ENCODE measurements around the gene SLC29A1.

SLC29A1 gene

DNA sequence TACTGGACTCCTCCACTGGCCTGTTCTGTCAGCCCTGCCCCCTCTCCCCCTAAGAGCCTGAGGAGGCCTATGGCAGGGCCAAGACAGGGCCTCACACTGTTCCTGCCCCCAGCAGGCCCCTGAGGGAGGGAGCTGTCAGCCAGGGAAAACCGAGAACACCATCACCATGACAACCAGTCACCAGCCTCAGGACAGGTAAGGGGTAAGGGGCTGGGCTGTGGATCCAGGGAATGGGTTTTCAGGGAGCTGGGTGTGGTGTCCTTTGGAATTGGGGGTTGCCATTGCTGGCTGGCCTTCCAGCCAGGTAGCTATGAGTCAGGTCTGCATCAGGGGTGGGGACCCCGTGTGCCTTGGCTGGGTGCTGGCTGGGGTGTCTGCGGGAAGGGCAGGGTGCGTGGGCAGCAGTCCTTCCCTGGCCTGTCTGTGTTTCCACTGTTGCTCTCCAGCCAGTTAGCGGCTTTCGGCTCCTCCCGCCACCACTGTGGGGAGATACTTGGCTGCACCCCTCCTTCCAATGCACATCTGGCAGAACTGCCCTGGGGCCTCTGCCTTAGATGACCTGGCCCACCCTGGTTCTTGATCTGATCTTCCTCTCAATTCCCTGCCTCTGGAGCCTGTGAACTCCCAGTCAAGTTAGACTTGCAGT lies 3.9 kb downstream of the SLC29A1 start:
- no peaks in the 10 kb centered on the region for H3K36me3 ChIP-seq (ENCODE audit: low read length)
- no peaks in the 10 kb centered on the region for H4K20me1 ChIP-seq (ENCODE audit: low read depth, low read length)
- H3K9me3 ChIP-seq (ENCODE audit: insufficient read depth, low read length): no peaks in the 10 kb centered on the region
- peaks cover 44% of the 10 kb centered on the region for H3K79me2 ChIP-seq (ENCODE audit: insufficient read depth, low read length)
- H3K9me2 ChIP-seq (replicated peaks; ENCODE audit: insufficient read depth, low read length): no peaks in the 10 kb centered on the region
- no peak overlapping the region for H3K4me3 ChIP-seq (ENCODE audit: insufficient read depth, low read length, poor library complexity, severe bottlenecking)
- no peaks in the 10 kb centered on the region for H3F3A ChIP-seq (ENCODE audit: insufficient read depth)
- H3K9ac ChIP-seq (ENCODE audit: low read length): no peak overlapping the region
- no peak overlapping the region for H3K27ac ChIP-seq (ENCODE audit: low read depth, low read length)
- no peaks in the 10 kb centered on the region for H3K27me3 ChIP-seq (ENCODE audit: low read length)
- no peak overlapping the region for H3K4me2 ChIP-seq (ENCODE audit: low read depth, low read length, poor library complexity, severe bottlenecking)
- no peak overlapping the region for H2AFZ ChIP-seq (ENCODE audit: low read depth, low read length, severe bottlenecking)
- TF ChIP-seq EZH2phosphoT487 (conservative IDR thresholded peaks at IDR 0.05; ENCODE audit: low read length): no peak
- TF ChIP-seq, protein P1, sequence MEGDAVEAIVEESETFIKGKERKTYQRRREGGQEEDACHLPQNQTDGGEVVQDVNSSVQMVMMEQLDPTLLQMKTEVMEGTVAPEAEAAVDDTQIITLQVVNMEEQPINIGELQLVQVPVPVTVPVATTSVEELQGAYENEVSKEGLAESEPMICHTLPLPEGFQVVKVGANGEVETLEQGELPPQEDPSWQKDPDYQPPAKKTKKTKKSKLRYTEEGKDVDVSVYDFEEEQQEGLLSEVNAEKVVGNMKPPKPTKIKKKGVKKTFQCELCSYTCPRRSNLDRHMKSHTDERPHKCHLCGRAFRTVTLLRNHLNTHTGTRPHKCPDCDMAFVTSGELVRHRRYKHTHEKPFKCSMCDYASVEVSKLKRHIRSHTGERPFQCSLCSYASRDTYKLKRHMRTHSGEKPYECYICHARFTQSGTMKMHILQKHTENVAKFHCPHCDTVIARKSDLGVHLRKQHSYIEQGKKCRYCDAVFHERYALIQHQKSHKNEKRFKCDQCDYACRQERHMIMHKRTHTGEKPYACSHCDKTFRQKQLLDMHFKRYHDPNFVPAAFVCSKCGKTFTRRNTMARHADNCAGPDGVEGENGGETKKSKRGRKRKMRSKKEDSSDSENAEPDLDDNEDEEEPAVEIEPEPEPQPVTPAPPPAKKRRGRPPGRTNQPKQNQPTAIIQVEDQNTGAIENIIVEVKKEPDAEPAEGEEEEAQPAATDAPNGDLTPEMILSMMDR (IDR thresholded peaks at IDR 0.05; ENCODE audit: insufficient read depth, low read length, poor library complexity, severe bottlenecking): no peak

DNA sequence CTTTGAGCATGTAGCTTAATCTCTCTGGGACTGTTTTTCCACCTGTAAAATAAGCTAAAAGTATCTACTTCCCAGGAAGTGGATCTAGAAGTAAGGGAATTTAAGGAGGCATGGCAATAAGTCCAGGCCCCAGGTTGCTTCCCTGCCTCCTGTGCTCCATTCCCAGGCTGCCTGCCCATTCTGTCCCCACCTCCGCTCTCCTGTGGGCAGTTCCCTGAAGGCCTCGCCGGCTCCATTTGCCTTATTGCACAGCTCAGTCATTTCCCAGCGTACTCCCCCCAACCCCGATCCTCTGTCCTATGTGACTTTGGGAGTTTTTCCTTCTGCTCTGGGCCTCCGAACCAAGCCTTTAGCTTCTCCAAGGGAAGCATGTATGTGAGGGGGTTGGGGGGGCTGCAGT lies 4.6 kb downstream of the SLC29A1 start:
- TF ChIP-seq, protein P1 (IDR thresholded peaks at IDR 0.05; ENCODE audit: insufficient read depth, low read length, poor library complexity, severe bottlenecking): no peak
- no peak for TF ChIP-seq EZH2phosphoT487 (conservative IDR thresholded peaks at IDR 0.05; ENCODE audit: low read length)
- Histone ChIP-seq H3K27ac (ENCODE audit: low read depth, low read length) (no peak overlapping the region), H2AFZ (ENCODE audit: low read depth, low read length, severe bottlenecking) (no peak overlapping the region), H3F3A (ENCODE audit: insufficient read depth) (no peaks in the 10 kb centered on the region), H4K20me1 (ENCODE audit: low read depth, low read length) (no peaks in the 10 kb centered on the region), H3K9me2 (replicated peaks; ENCODE audit: insufficient read depth, low read length) (no peaks in the 10 kb centered on the region), H3K9me3 (ENCODE audit: insufficient read depth, low read length) (no peaks in the 10 kb centered on the region), H3K79me2 (ENCODE audit: insufficient read depth, low read length) (peaks cover 44% of the 10 kb centered on the region), H3K9ac (ENCODE audit: low read length) (no peak overlapping the region), H3K27me3 (ENCODE audit: low read length) (no peaks in the 10 kb centered on the region), H3K4me2 (ENCODE audit: low read depth, low read length, poor library complexity, severe bottlenecking) (no peak overlapping the region), H3K36me3 (ENCODE audit: low read length) (no peaks in the 10 kb centered on the region), H3K4me3 (ENCODE audit: insufficient read depth, low read length, poor library complexity, severe bottlenecking) (no peak overlapping the region)

DNA sequence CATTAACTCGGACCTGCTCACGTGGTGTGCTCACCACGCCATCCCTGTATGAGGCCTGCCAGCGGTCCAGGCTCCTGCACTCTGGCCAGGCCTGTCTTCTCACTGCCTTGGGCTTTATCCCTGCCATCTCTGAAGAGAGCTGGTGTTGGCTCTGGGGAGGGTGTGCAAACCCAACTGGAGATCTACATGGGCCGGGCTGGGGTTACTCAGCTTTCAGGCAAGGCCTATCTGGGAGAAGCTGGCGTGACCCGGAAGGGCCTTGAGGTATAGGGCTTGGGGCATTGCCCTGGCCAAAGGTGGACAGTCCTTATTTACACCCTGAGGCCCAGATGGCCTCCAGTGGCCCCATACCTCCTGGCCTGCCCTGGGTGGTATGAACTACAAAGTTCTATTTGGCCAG lies 5.0 kb downstream of the SLC29A1 start:
- no peaks in the 10 kb centered on the region for H3K27me3 ChIP-seq (ENCODE audit: low read length)
- no peak overlapping the region for H3K27ac ChIP-seq (ENCODE audit: low read depth, low read length)
- no peaks in the 10 kb centered on the region for H3K9me2 ChIP-seq (replicated peaks; ENCODE audit: insufficient read depth, low read length)
- H3K4me3 ChIP-seq (ENCODE audit: insufficient read depth, low read length, poor library complexity, severe bottlenecking): no peak overlapping the region
- no peaks in the 10 kb centered on the region for H3F3A ChIP-seq (ENCODE audit: insufficient read depth)
- no peak overlapping the region for H3K9ac ChIP-seq (ENCODE audit: low read length)
- no peaks in the 10 kb centered on the region for H3K9me3 ChIP-seq (ENCODE audit: insufficient read depth, low read length)
- H3K36me3 ChIP-seq (ENCODE audit: low read length): no peaks in the 10 kb centered on the region
- H3K79me2 ChIP-seq (ENCODE audit: insufficient read depth, low read length): peaks cover 44% of the 10 kb centered on the region
- no peaks in the 10 kb centered on the region for H4K20me1 ChIP-seq (ENCODE audit: low read depth, low read length)
- no peak overlapping the region for H3K4me2 ChIP-seq (ENCODE audit: low read depth, low read length, poor library complexity, severe bottlenecking)
- TF ChIP-seq EZH2phosphoT487 (conservative IDR thresholded peaks at IDR 0.05; ENCODE audit: low read length): no peak
- TF ChIP-seq, protein P1 (IDR thresholded peaks at IDR 0.05; ENCODE audit: insufficient read depth, low read length, poor library complexity, severe bottlenecking): no peak
- H2AFZ ChIP-seq (ENCODE audit: low read depth, low read length, severe bottlenecking): no peak overlapping the region
